CD14-positive monocyte (primary cell): ENCODE results near the gene ARCN1. TPM values are rescaled to one million over a fixed set of nuclear protein-coding genes. Genes with fewer than 3 reads are reported as not detected.

Experiments used
- DNase-seq, 3 donors: peaks; one replicate each; pipeline ENCODE4 v3.0.0-alpha.2; 2011 to 2022
- H2AFZ ChIP-seq: 2 replicates; pipeline ENCODE4 v1.6.0; 2012; ENCODE audit warnings: mild to moderate bottlenecking, low read depth, low read length, inconsistent platforms; ENCODE audit not compliant: insufficient read depth, poor library complexity, severe bottlenecking
- H3K27ac ChIP-seq, 2 donors: 1 replicate in 1 of 2; 2 replicates in 1 of 2; pipeline ENCODE4 v1.5.1; 2012 to 2013; ENCODE audit warnings: low read length in 2 of 2, control low read depth in 1 of 2, inconsistent platforms in 1 of 2, low read depth in 1 of 2, mild to moderate bottlenecking in 1 of 2
- H3K27me3 ChIP-seq, 2 donors: one replicate each; pipeline versions ENCODE4 v1.6.0 to v1.6.1; 2011 to 2013; ENCODE audit warnings: low read length in 2 of 2; ENCODE audit not compliant: control insufficient read depth in 2 of 2, insufficient read depth in 2 of 2
- H3K36me3 ChIP-seq, 2 donors: replicated peaks in 1 of 2; 1 replicate in 1 of 2; 2 replicates in 1 of 2; pipeline versions ENCODE4 v1.5.1 to v1.6.1; 2012 to 2013; ENCODE audit warnings: low read length in 2 of 2, control low read depth in 1 of 2, inconsistent platforms in 1 of 2, mild to moderate bottlenecking in 1 of 2; ENCODE audit not compliant: insufficient read depth in 2 of 2, control insufficient read depth in 1 of 2
- H3K4me1 ChIP-seq, 2 donors: 1 replicate in 1 of 2; 2 replicates in 1 of 2; pipeline versions ENCODE4 v1.5.1 to v1.6.1; 2012 to 2013; ENCODE audit warnings: low read length in 2 of 2, control low read depth in 1 of 2, inconsistent platforms in 1 of 2, mild to moderate bottlenecking in 1 of 2, moderate library complexity in 1 of 2; ENCODE audit not compliant: insufficient read depth in 2 of 2, control insufficient read depth in 1 of 2
- H3K4me2 ChIP-seq: replicated peaks from 2 replicates; pipeline ENCODE3; 2012; ENCODE audit warnings: low read length, moderate library complexity, mild to moderate bottlenecking; ENCODE audit not compliant: poor library complexity, severe bottlenecking; ENCODE audit errors: extremely low read depth
- H3K4me3 ChIP-seq, 3 experiments: fragments of 200-600 bp in 1 of 3; sonication (generic) in 1 of 3; replicated peaks in 1 of 3; 1 replicate in 2 of 3; 2 replicates in 1 of 3; pipeline ENCODE4 v1.5.1; 2011 to 2013; ENCODE audit warnings: low read length in 3 of 3, mild to moderate bottlenecking in 3 of 3, control low read depth in 2 of 3, low read depth in 2 of 3, inconsistent platforms in 1 of 3, moderate library complexity in 1 of 3
- H3K79me2 ChIP-seq: 2 replicates; pipeline ENCODE4 v1.6.0; 2012; ENCODE audit warnings: mild to moderate bottlenecking, control low read depth, inconsistent platforms, low read length, moderate library complexity; ENCODE audit not compliant: insufficient read depth
- H3K9ac ChIP-seq: 2 replicates; pipeline ENCODE4 v1.6.0; 2017; ENCODE audit warnings: low read length, mild to moderate bottlenecking; ENCODE audit not compliant: insufficient read depth, poor library complexity, severe bottlenecking
- H3K9me3 ChIP-seq, 2 donors: replicated peaks in 1 of 2; 1 replicate in 1 of 2; 2 replicates in 1 of 2; pipeline versions ENCODE4 v1.5.1 to v1.6.1; 2012 to 2013; ENCODE audit warnings: low read length in 2 of 2, control low read depth in 1 of 2; ENCODE audit not compliant: control insufficient read depth in 1 of 2, insufficient read depth in 1 of 2
- H4K20me1 ChIP-seq: 2 replicates; pipeline ENCODE4 v1.6.0; 2012; ENCODE audit warnings: mild to moderate bottlenecking, low read length, control low read depth, moderate library complexity; ENCODE audit not compliant: insufficient read depth
- H3K27ac Mint-ChIP-seq, 7 donors: one replicate each; pipeline ENCODE4 v1.8.0; 2020; ENCODE audit warnings: mild to moderate bottlenecking in 7 of 7, mixed read lengths in 7 of 7, moderate library complexity in 6 of 7, inconsistent platforms in 2 of 7
- H3K27me3 Mint-ChIP-seq, 3 donors: one replicate each; pipeline ENCODE4 v1.8.0; 2021 to 2022; ENCODE audit warnings: low read depth in 3 of 3, mild to moderate bottlenecking in 3 of 3, mixed read lengths in 3 of 3, moderate library complexity in 3 of 3, inconsistent platforms in 1 of 3
- H3K36me3 Mint-ChIP-seq, 2 donors: one replicate each; pipeline ENCODE4 v1.8.0; 2020; ENCODE audit warnings: mixed read lengths in 2 of 2, inconsistent platforms in 1 of 2, mild to moderate bottlenecking in 1 of 2
- H3K4me1 Mint-ChIP-seq: one replicate; pipeline ENCODE4 v1.8.0; 2020; ENCODE audit warnings: mild to moderate bottlenecking, mixed read lengths
- H3K4me3 Mint-ChIP-seq, 2 donors: one replicate each; pipeline ENCODE4 v1.8.0; 2020; ENCODE audit warnings: mild to moderate bottlenecking in 2 of 2, mixed read lengths in 2 of 2, moderate library complexity in 1 of 2
- H3K9me3 Mint-ChIP-seq, 7 donors: one replicate each; pipeline ENCODE4 v1.8.0; 2020 to 2022; ENCODE audit warnings: mixed read lengths in 7 of 7, mild to moderate bottlenecking in 6 of 7, moderate library complexity in 6 of 7, inconsistent platforms in 2 of 7
- CTCF ChIP-seq: fragments of 200-600 bp; IDR thresholded peaks from one replicate; pipeline ENCODE4 v1.8.0; 2022; ENCODE audit warnings: antibody characterized with exemption, mild to moderate bottlenecking
- WGBS: methylation state at CpG from one replicate; pipeline ENCODE4 v1.1.5; 2013; ENCODE audit warnings: missing lambda C conversion rate; ENCODE audit not compliant: insufficient coverage; 5-methylcytosine and 5-hydroxymethylcytosine counted together
- intact Hi-C, 2 donors: fragments of 100-400 bp; cut with micrococcal nuclease; formaldehyde crosslinking; loops; one replicate each; pipeline versions ENCODE4 v1.15.0 to v1.15.1; 2023
- polyA plus RNA-seq, 3 donors: library from polyadenylated mRNA; depleted of rRNA in 1 of 3; unstranded in 2 of 3; stranded (reverse) in 1 of 3; fragments of 300-500 nt in 2 of 3; fragments of >200 nt in 1 of 3; fragmentation: Illumina TruSeq in 2 of 3; gene quantifications; 1 replicate in 2 of 3; 2 replicates in 1 of 3; pipeline ENCODE4 v1.2.3, GENCODE V29; 2012 to 2021

Gene ARCN1
- polyA plus RNA-seq, 3 donors, result 36.1 to 101 (median 79.7) TPM

- no CpG with 5 or more reads among the region's 6 CpGs for WGBS
- no peaks in the 10 kb centered on the region for H3K9me3 Mint-ChIP-seq
- intact Hi-C loops, result no loop called here
- H3K27me3 Mint-ChIP-seq, result peaks cover 0 to 2% (median 0%) of the 10 kb centered on the region in 3 donors
- no peaks in the 10 kb centered on the region for H3K4me1 ChIP-seq
- H4K20me1 ChIP-seq, result peaks cover 98% of the 10 kb centered on the region
- peaks cover 70% of the 10 kb centered on the region for H3K79me2 ChIP-seq
- no peak overlapping the region for H3K27ac ChIP-seq
- peaks cover 7% of the 10 kb centered on the region for H3K4me1 Mint-ChIP-seq
- H3K4me3 Mint-ChIP-seq, result no peak overlapping the region
- no peaks in the 10 kb centered on the region for H3K27me3 ChIP-seq
- H2AFZ ChIP-seq, result no peak overlapping the region
- H3K9ac ChIP-seq, result no peak overlapping the region
- H3K4me3 ChIP-seq, result no peak overlapping the region
- H3K4me2 ChIP-seq, result no peak overlapping the region
- TF ChIP-seq CTCF, result no peak
- H3K27ac Mint-ChIP-seq, result peak overlapping the region in 1 of 7 donors; percentile 50
- H3K36me3 ChIP-seq, result peaks cover 57 to 68% of the 10 kb centered on the region in 2 donors
- DNase-seq, result no peak
- H3K36me3 Mint-ChIP-seq, result peaks cover 46 to 66% of the 10 kb centered on the region in 2 donors
- H3K9me3 ChIP-seq, result no peaks in the 10 kb centered on the region
Measured at GRCh38 chr11:118581057-118581456, 8.8 kb downstream of the ARCN1 start.

- peaks cover 3% of the 10 kb centered on the region for H3K79me2 ChIP-seq
- Mint-ChIP-seq H3K9me3 (peaks cover 0 to 2% (median 0%) of the 10 kb centered on the region in 7 donors), H3K4me3 (no peak overlapping the region), H3K27me3 (peaks cover 0 to 2% (median 0%) of the 10 kb centered on the region in 3 donors), H3K36me3 (peaks cover 90 to 97% of the 10 kb centered on the region in 2 donors), H3K27ac (no peak overlapping the region), H3K4me1 (no peaks in the 10 kb centered on the region)
- no peak for DNase-seq
- no peak overlapping the region for H3K4me3 ChIP-seq
- no peak for TF ChIP-seq CTCF
- H3K4me1 ChIP-seq, result no peaks in the 10 kb centered on the region
- 100% methylated on average over 1 of the region's 1 CpG for WGBS
- peaks cover 78% of the 10 kb centered on the region for H4K20me1 ChIP-seq
- peaks cover 98 to 100% of the 10 kb centered on the region in 2 donors for H3K36me3 ChIP-seq
- H3K9ac ChIP-seq, result no peak overlapping the region
- H3K4me2 ChIP-seq, result no peak overlapping the region
- H3K27me3 ChIP-seq, result no peaks in the 10 kb centered on the region
- no peaks in the 10 kb centered on the region for H3K9me3 ChIP-seq
- H2AFZ ChIP-seq, result no peak overlapping the region
- intact Hi-C loops, result no loop called here
- no peak overlapping the region for H3K27ac ChIP-seq
Measured at GRCh38 chr11:118587952-118588351, 15.7 kb downstream of the ARCN1 start.
